Neural crest cell (in vitro differentiated cells): ENCODE results near the gene RMRP. TPM values are rescaled to one million over a fixed set of nuclear protein-coding genes. Genes with fewer than 3 reads are reported as not detected.
"Not testable (repeated sequence)": the region's sequence is repeated elsewhere in the genome, so short reads cannot be mapped to it uniquely, and the experiment has no call there.

Source experiments
- DNase-seq: peaks from one replicate; pipeline ENCODE4 v3.0.0; 2021; ENCODE audit warnings: low read depth, mixed read lengths, low spot score
- H3K27ac Mint-ChIP-seq: one replicate; pipeline ENCODE4 v1.8.0; 2021; ENCODE audit warnings: mild to moderate bottlenecking, mixed read lengths; ENCODE audit not compliant: unreplicated experiment
- H3K27me3 Mint-ChIP-seq: 2 replicates; pipeline ENCODE4 v1.8.0; 2021; ENCODE audit warnings: low read depth, mild to moderate bottlenecking, mixed read lengths
- H3K36me3 Mint-ChIP-seq: 2 replicates; pipeline ENCODE4 v1.8.0; 2021; ENCODE audit warnings: low read depth, mild to moderate bottlenecking, mixed read lengths
- H3K4me1 Mint-ChIP-seq: 2 replicates; pipeline ENCODE4 v1.8.0; 2021; ENCODE audit warnings: mixed read lengths
- H3K4me3 Mint-ChIP-seq: one replicate; pipeline ENCODE4 v1.8.0; 2021; ENCODE audit warnings: mild to moderate bottlenecking, mixed read lengths
- H3K9me3 Mint-ChIP-seq: 2 replicates; pipeline ENCODE4 v1.8.0; 2021; ENCODE audit warnings: mixed read lengths
- CTCF ChIP-seq: fragments of 200-600 bp; sonication (generic); conservative IDR thresholded peaks from 2 replicates; pipeline ENCODE4 v1.5.0; 2021; ENCODE audit warnings: antibody characterized with exemption, mild to moderate bottlenecking
- total RNA-seq: library from RNA; stranded (reverse); gene quantifications from 2 replicates; pipeline ENCODE4 v1.2.1, GENCODE V29; 2021

The RMRP gene
- total RNA-seq, 1 donor from 2014 or later = 17,379 TPM

GRCh38 chr9:35615981-35616680 is 41.7 kb downstream of the RMRP start:
- Mint-ChIP-seq H3K4me1 (no peaks in the 10 kb centered on the region), H3K27ac (no peak overlapping the region), H3K4me3 (peak overlapping the region; percentile 2), H3K36me3 (no peaks in the 10 kb centered on the region), H3K9me3 (no peaks in the 10 kb centered on the region), H3K27me3 (peaks cover 66% of the 10 kb centered on the region)
- no peak for DNase-seq
- no peak for TF ChIP-seq CTCF

GRCh38 chr9:35612843-35613242 is 45.0 kb downstream of the RMRP start:
- Mint-ChIP-seq H3K9me3 (no peaks in the 10 kb centered on the region), H3K4me3 (no peak overlapping the region), H3K27ac (no peak overlapping the region), H3K27me3 (peaks cover 56% of the 10 kb centered on the region), H3K4me1 (no peaks in the 10 kb centered on the region), H3K36me3 (peaks cover under 1% of the 10 kb centered on the region)
- no peak for TF ChIP-seq CTCF
- no peak for DNase-seq

DNA sequence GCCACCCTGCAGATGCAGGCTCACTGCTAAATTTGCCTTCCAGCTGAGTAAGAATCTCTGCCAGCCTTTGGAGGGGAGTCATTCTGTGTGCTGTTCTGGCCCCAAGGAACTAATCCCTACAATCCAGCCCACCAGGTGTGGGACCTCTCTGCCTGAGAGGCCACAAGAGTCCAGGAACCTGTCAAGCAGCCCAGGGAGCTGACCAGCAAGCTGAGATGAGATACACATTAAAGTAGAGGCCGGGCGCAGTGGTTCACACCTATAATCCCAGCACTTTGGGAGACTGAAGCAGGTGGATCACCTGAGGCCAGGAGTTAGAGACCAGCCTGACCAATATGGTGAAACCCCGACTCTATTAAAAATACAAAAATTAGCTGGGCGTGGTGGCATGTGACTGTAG is 45.8 kb downstream of the RMRP start:
- H3K9me3 Mint-ChIP-seq, H3K27ac Mint-ChIP-seq, H3K36me3 Mint-ChIP-seq, DNase-seq, H3K4me3 Mint-ChIP-seq, H3K4me1 Mint-ChIP-seq: not testable (repeated sequence)
- H3K27me3 Mint-ChIP-seq = peaks cover 48% of the 10 kb centered on the region

DNA sequence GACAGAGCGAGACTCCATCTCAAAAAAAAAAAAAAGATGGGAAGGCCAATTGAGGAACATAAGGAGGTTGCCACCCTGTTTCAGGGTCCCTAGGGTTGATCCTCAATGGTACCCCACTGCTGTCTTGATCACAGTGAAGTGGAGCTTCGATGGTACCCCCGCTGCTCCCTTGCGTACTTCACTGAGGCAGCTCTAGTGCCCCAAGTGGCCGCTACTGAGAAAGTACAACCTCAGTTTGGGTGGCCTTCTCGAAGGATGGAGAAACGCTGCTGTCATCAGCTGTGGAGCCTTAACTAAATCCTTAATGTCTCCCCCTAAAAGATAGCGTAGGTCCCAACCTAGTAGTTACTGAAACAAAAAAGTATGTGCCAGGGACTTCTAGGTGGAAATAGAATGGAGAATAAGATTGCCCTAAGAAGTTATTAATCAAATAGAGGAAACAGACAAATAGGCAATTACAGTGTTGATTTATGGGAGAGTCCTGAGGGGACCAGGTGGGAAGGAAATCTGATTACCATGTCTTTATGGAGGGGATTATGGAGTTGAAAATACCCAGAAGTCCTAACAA is 46.5 kb downstream of the RMRP start:
- peak; percentile 27 for DNase-seq
- H3K4me1 Mint-ChIP-seq = peaks cover 6% of the 10 kb centered on the region
- peaks cover 41% of the 10 kb centered on the region for H3K27me3 Mint-ChIP-seq
- H3K27ac Mint-ChIP-seq = no peak overlapping the region
- peak overlapping the region; percentile 16 for H3K4me3 Mint-ChIP-seq
- H3K9me3 Mint-ChIP-seq = no peaks in the 10 kb centered on the region
- peaks cover 2% of the 10 kb centered on the region for H3K36me3 Mint-ChIP-seq
- TF ChIP-seq CTCF = peak; percentile 67

- DNase-seq = no peak
- TF ChIP-seq CTCF = no peak
- no peaks in the 10 kb centered on the region for H3K9me3 Mint-ChIP-seq
- no peak overlapping the region for H3K27ac Mint-ChIP-seq
- peaks cover 11% of the 10 kb centered on the region for H3K4me1 Mint-ChIP-seq
- H3K27me3 Mint-ChIP-seq = peaks cover 26% of the 10 kb centered on the region
- H3K4me3 Mint-ChIP-seq = no peak overlapping the region
- peaks cover 2% of the 10 kb centered on the region for H3K36me3 Mint-ChIP-seq
These were observed 48.0 kb downstream of the RMRP start for GRCh38 chr9:35609820-35610163.

- no peak overlapping the region for H3K4me3 Mint-ChIP-seq
- H3K27ac Mint-ChIP-seq = no peak overlapping the region
- H3K27me3 Mint-ChIP-seq = peaks cover 20% of the 10 kb centered on the region
- DNase-seq = no peak
- no peak for TF ChIP-seq CTCF
- H3K4me1 Mint-ChIP-seq = peaks cover 17% of the 10 kb centered on the region
- peaks cover 2% of the 10 kb centered on the region for H3K36me3 Mint-ChIP-seq
- H3K9me3 Mint-ChIP-seq = no peaks in the 10 kb centered on the region
These were observed 48.6 kb downstream of the RMRP start for GRCh38 chr9:35609001-35609819.
